ENCODE measurements around the gene MINDY2. TPM values are rescaled to one million over a fixed set of nuclear protein-coding genes. Genes with fewer than 3 reads are reported as not detected.

Gene MINDY2
- polyA plus RNA-seq, 3 donors: 3.4 to 10.9 (median 3.4) TPM

- H3K36me3 Mint-ChIP-seq: no peaks in the 10 kb centered on the region
- no peaks in the 10 kb centered on the region for H3K36me3 ChIP-seq (replicated peaks in 1 of 2; ENCODE audit: control insufficient read depth in 1 of 2, insufficient read depth in 2 of 2, low read length in 2 of 2)
- WGBS (ENCODE audit: insufficient coverage): no CpG with 5 or more reads among the region's 4 CpGs
- H2AFZ ChIP-seq (ENCODE audit: insufficient read depth, low read depth, low read length, poor library complexity, severe bottlenecking): no peak overlapping the region
- H3K4me3 Mint-ChIP-seq: no peak overlapping the region
- H3K27me3 ChIP-seq (ENCODE audit: control insufficient read depth in 2 of 2, insufficient read depth in 2 of 2, low read length in 2 of 2): no peaks in the 10 kb centered on the region
- H3K9me3 Mint-ChIP-seq: peaks cover 0 to 2% (median 0%) of the 10 kb centered on the region in 7 donors
- TF ChIP-seq, protein P1, sequence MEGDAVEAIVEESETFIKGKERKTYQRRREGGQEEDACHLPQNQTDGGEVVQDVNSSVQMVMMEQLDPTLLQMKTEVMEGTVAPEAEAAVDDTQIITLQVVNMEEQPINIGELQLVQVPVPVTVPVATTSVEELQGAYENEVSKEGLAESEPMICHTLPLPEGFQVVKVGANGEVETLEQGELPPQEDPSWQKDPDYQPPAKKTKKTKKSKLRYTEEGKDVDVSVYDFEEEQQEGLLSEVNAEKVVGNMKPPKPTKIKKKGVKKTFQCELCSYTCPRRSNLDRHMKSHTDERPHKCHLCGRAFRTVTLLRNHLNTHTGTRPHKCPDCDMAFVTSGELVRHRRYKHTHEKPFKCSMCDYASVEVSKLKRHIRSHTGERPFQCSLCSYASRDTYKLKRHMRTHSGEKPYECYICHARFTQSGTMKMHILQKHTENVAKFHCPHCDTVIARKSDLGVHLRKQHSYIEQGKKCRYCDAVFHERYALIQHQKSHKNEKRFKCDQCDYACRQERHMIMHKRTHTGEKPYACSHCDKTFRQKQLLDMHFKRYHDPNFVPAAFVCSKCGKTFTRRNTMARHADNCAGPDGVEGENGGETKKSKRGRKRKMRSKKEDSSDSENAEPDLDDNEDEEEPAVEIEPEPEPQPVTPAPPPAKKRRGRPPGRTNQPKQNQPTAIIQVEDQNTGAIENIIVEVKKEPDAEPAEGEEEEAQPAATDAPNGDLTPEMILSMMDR (IDR thresholded peaks at IDR 0.05): no peak
- no peak overlapping the region for H3K27ac ChIP-seq (ENCODE audit: low read depth in 1 of 2, low read length in 2 of 2)
- H3K4me3 ChIP-seq (replicated peaks in 1 of 3; ENCODE audit: low read depth in 2 of 3, low read length in 3 of 3): no peak overlapping the region
- H3K27me3 Mint-ChIP-seq (ENCODE audit: low read depth in 3 of 3): peaks cover 0 to 1% (median 0%) of the 10 kb centered on the region in 3 donors
- peaks cover 22 to 23% of the 10 kb centered on the region in 2 donors for H3K4me1 ChIP-seq (ENCODE audit: control insufficient read depth in 1 of 2, insufficient read depth in 2 of 2, low read length in 2 of 2)
- intact Hi-C loops (cut with micrococcal nuclease): no loop called here
- no peak overlapping the region for H3K4me2 ChIP-seq (replicated peaks; ENCODE audit: extremely low read depth, low read length, poor library complexity, severe bottlenecking)
- H3K27ac Mint-ChIP-seq: peak overlapping the region in 6 of 7 donors; percentile 56 to 87 (median 76)
- peak; percentile 26 to 51 (median 39) for DNase-seq
- H3K9me3 ChIP-seq (replicated peaks in 1 of 2; ENCODE audit: control insufficient read depth in 1 of 2, insufficient read depth in 1 of 2, low read length in 2 of 2): no peaks in the 10 kb centered on the region
- peaks cover 29% of the 10 kb centered on the region for H3K4me1 Mint-ChIP-seq
- no peak overlapping the region for H3K9ac ChIP-seq (ENCODE audit: insufficient read depth, low read length, poor library complexity, severe bottlenecking)
- no peaks in the 10 kb centered on the region for H4K20me1 ChIP-seq (ENCODE audit: insufficient read depth, low read length)
- H3K79me2 ChIP-seq (ENCODE audit: insufficient read depth, low read length): no peaks in the 10 kb centered on the region
These were observed 99.3 kb downstream of the MINDY2 start for GRCh38 chr15:58870451-58870850.

- peak; percentile 35 to 56 (median 48) for DNase-seq
These were observed 102.2 kb downstream of the MINDY2 start for GRCh38 chr15:58873267-58873666.

More at GRCh38 chr15:58873267-58873666, 102.2 kb downstream of the MINDY2 start:
- Histone ChIP-seq H3K79me2 (ENCODE audit: insufficient read depth, low read length) (no peaks in the 10 kb centered on the region), H3K27me3 (ENCODE audit: control insufficient read depth in 2 of 2, insufficient read depth in 2 of 2, low read length in 2 of 2) (no peaks in the 10 kb centered on the region), H3K9me3 (replicated peaks in 1 of 2; ENCODE audit: control insufficient read depth in 1 of 2, insufficient read depth in 1 of 2, low read length in 2 of 2) (no peaks in the 10 kb centered on the region), H3K27ac (ENCODE audit: low read depth in 1 of 2, low read length in 2 of 2) (peak overlapping the region in 1 of 2 donors; percentile 1), H3K4me1 (ENCODE audit: control insufficient read depth in 1 of 2, insufficient read depth in 2 of 2, low read length in 2 of 2) (peaks cover 21 to 22% of the 10 kb centered on the region in 2 donors), H4K20me1 (ENCODE audit: insufficient read depth, low read length) (peaks cover 2% of the 10 kb centered on the region), H3K4me2 (replicated peaks; ENCODE audit: extremely low read depth, low read length, poor library complexity, severe bottlenecking) (no peak overlapping the region), H2AFZ (ENCODE audit: insufficient read depth, low read depth, low read length, poor library complexity, severe bottlenecking) (no peak overlapping the region), H3K36me3 (replicated peaks in 1 of 2; ENCODE audit: control insufficient read depth in 1 of 2, insufficient read depth in 2 of 2, low read length in 2 of 2) (peaks cover 11 to 14% of the 10 kb centered on the region in 2 donors), H3K4me3 (replicated peaks in 1 of 3; ENCODE audit: low read depth in 2 of 3, low read length in 3 of 3) (no peak overlapping the region), H3K9ac (ENCODE audit: insufficient read depth, low read length, poor library complexity, severe bottlenecking) (no peak overlapping the region)
- Mint-ChIP-seq H3K36me3 (peaks cover 18 to 19% of the 10 kb centered on the region in 2 donors), H3K27me3 (ENCODE audit: low read depth in 3 of 3) (peaks cover 0 to 2% (median 0%) of the 10 kb centered on the region in 3 donors), H3K4me1 (peaks cover 29% of the 10 kb centered on the region), H3K9me3 (no peaks in the 10 kb centered on the region), H3K4me3 (no peak overlapping the region), H3K27ac (peak overlapping the region in 5 of 7 donors; percentile 41 to 74 (median 66))
- 30% methylated on average over 1 of the region's 1 CpG for WGBS (ENCODE audit: insufficient coverage)
- intact Hi-C loops (cut with micrococcal nuclease): no loop called here
- TF ChIP-seq, protein P1 (IDR thresholded peaks at IDR 0.05): no peak

Data from CD14-positive monocyte (primary cell).